GM19239 (cell line): ENCODE results near the gene MLNR.

Experiments used
- DNase-seq: peaks from one replicate; pipeline ENCODE4 v3.0.0; 2011; ENCODE audit warnings: low spot score; ENCODE audit not compliant: insufficient read length
- FAIRE-seq: peaks from 2 replicates; lab custom pipeline; 2011; peaks lifted over from hg19 to GRCh38; lab: Jason Lieb, UNC

MLNR gene

DNA sequence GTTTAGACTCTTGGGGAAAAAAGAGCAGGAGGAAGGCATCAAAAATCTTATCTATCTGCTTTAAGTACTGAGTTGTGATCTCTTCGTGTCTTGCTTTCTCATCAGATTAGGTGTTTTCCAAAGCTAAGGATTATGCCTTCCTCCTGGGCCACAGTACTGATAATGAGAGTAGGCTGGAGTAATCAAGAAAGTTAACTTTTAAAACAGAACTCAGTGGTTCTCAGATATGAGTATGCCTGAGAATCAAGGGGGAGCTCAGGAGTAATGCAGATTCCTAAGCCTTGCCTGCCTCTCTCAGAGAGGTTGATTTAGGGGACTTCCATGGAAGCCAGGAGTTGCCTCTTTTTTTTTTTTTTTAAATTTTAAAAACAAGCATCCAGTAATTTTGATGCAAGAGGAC is 51.1 kb downstream of the MLNR start:
- DNase-seq (no peak), FAIRE-seq (no peak)
